Measurements from ENCODE around the gene ZBTB21. TPM values are rescaled to one million over a fixed set of nuclear protein-coding genes. Genes with fewer than 3 reads are reported as not detected.

The ZBTB21 gene
- total and polyA plus RNA-seq, 2 of the 8 experiments (the other 6 are each of a cell fraction or from before 2014, with no cell fraction given): 3.9 to 17.8 TPM

GRCh38 chr21:41997657-41998056 is 12.5 kb downstream of the ZBTB21 start (continued):
- TF ChIP-seq ATF2 (IDR thresholded peaks at IDR 0.05; ENCODE audit: low read length): no peak
- TF ChIP-seq CHD2 (IDR thresholded peaks at IDR 0.05; ENCODE audit: low read length): no peak
- TF ChIP-seq USF2 (IDR thresholded peaks at IDR 0.05; ENCODE audit: low read length): no peak
- TF ChIP-seq PHF8 (conservative IDR thresholded peaks at IDR 0.05; ENCODE audit: low read depth, low read length): no peak
- no peak for TF ChIP-seq TAF7 (optimal IDR thresholded peaks at IDR 0.05; ENCODE audit: borderline replicate concordance, low read depth, low read length)
- no peak for TF ChIP-seq EGR1 (IDR thresholded peaks at IDR 0.05; ENCODE audit: borderline replicate concordance, low read depth, low read length)
